ENCODE data around the gene BCR.
"Not testable (repeated sequence)": the region's sequence is repeated elsewhere in the genome, so short reads cannot be mapped to it uniquely, and the experiment has no call there.

Gene BCR

GRCh38 chr22:23313791-23314567, 133.7 kb downstream of the BCR start:
- DNase-seq (ENCODE audit: low read depth), result no peak
- in situ Hi-C loops (cut with HindIII; ENCODE audit: low sequenced_read_pairs), result no loop called here
- no peak overlapping the region for H3K4me3 ChIP-seq (ENCODE audit: low read depth, low read length)
- TF ChIP-seq CTCF (IDR thresholded peaks at IDR 0.05; ENCODE audit: low read depth, low read length, missing control alignments), result no peak

GRCh38 chr22:23315341-23315917, 135.1 kb downstream of the BCR start:
- TF ChIP-seq CTCF (IDR thresholded peaks at IDR 0.05; ENCODE audit: low read depth, low read length, missing control alignments), result peak; percentile 52
- DNase-seq (ENCODE audit: low read depth), result peak; percentile 20
- no peak overlapping the region for H3K4me3 ChIP-seq (ENCODE audit: low read depth, low read length)
- in situ Hi-C loops (cut with HindIII; ENCODE audit: low sequenced_read_pairs), result no loop called here

- in situ Hi-C loops (cut with HindIII; ENCODE audit: low sequenced_read_pairs); H3K4me3 ChIP-seq (ENCODE audit: low read depth, low read length); DNase-seq (ENCODE audit: low read depth): not testable (repeated sequence)
Measured at GRCh38 chr22:23316596-23316995, 136.3 kb downstream of the BCR start.

DNA sequence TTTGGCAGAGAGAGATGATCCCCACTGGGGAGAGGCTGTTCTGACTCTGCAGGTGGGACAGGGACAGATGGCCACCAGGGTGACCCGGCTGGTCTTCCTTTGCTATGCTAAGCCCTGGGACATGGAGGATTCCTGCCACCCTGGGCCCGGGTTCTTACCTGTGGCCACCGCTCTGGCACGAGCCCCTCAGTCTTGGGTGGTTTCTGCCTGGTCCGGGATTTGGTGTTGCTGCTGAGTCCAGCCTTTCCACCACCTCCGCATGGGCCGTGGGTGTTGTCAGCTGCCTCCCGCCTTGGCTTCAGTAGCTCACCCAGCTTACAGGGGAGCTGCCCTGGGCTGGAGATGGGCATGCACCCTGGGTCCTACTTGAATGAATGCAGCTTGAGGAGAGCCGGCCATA, 138.0 kb downstream of the BCR start:
- DNase-seq (ENCODE audit: low read depth); in situ Hi-C loops (cut with HindIII; ENCODE audit: low sequenced_read_pairs); H3K4me3 ChIP-seq (ENCODE audit: low read depth, low read length): not testable (repeated sequence)

GRCh38 chr22:23322497-23323080, 142.3 kb downstream of the BCR start:
- DNase-seq (ENCODE audit: low read depth); H3K4me3 ChIP-seq (ENCODE audit: low read depth, low read length); in situ Hi-C loops (cut with HindIII; ENCODE audit: low sequenced_read_pairs): not testable (repeated sequence)

GRCh38 chr22:23323960-23324688, 143.8 kb downstream of the BCR start:
- in situ Hi-C loops (cut with HindIII; ENCODE audit: low sequenced_read_pairs); DNase-seq (ENCODE audit: low read depth); H3K4me3 ChIP-seq (ENCODE audit: low read depth, low read length): not testable (repeated sequence)

GRCh38 chr22:23325183-23325582, 144.9 kb downstream of the BCR start:
- no peak for TF ChIP-seq CTCF (IDR thresholded peaks at IDR 0.05; ENCODE audit: low read depth, low read length, missing control alignments)
- in situ Hi-C loops (cut with HindIII; ENCODE audit: low sequenced_read_pairs), result no loop called here
- DNase-seq (ENCODE audit: low read depth), result no peak
- H3K4me3 ChIP-seq (ENCODE audit: low read depth, low read length), result no peak overlapping the region

DNA sequence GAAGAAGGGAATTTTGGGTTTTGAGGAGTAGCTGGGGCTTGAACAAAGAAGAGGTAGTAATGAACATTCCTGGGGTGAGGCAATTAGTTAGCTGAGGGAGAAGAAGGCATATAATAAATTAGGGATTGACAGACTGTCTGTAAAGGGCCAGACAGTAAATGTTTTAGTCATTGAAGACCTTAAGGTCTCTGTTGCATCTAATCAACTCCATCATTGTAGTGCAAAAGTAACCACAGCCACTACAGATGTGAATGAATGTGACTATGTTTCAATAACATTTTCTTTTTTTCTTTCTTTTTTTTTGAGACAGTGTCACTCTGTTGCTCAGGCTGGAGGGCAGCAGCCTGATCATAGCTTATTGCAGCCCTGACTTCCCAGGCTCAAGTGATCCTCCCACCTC, 153.5 kb downstream of the BCR start:
- in situ Hi-C loops (cut with HindIII; ENCODE audit: low sequenced_read_pairs); H3K4me3 ChIP-seq (ENCODE audit: low read depth, low read length); DNase-seq (ENCODE audit: low read depth): not testable (repeated sequence)

- DNase-seq (ENCODE audit: low read depth); in situ Hi-C loops (cut with HindIII; ENCODE audit: low sequenced_read_pairs); H3K4me3 ChIP-seq (ENCODE audit: low read depth, low read length): not testable (repeated sequence)
Measured at GRCh38 chr22:23337672-23338071, 157.4 kb downstream of the BCR start.

DNA sequence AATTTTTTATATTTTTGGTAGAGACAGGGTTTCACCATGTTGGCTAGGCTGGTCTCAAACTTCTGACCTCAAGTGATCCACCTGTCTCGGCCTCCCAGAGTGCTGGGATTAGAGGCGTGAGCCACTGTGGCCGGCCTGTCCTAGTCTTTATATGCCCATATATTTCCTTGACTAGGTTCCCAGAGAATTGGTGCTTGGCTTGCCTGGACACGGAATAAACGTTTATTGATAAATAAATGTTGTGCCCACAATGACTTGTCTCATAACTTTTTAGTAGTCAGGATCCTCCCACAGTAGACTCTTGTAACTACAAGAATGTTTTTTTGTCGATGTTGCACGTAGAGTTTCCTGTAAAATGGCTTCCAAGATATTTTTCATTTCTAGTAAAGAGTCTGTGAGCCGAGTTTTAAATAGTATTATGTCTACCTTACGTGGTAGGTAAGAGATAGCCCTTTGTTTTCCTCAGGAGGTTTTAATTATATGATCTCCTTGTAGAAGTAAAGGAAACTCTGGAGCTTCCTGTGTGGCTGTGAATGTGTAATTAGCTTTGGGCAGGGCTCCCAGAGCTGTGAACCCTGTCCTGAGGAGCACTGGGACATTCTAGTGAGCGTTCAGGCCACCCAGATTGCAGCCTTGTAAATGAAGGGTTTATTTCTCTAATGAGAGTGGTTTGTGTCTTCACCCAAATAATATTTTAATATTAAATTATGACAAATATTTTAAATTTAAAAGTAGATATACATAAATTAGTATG, 161.8 kb downstream of the BCR start:
- in situ Hi-C loops (cut with HindIII; ENCODE audit: low sequenced_read_pairs); DNase-seq (ENCODE audit: low read depth); H3K4me3 ChIP-seq (ENCODE audit: low read depth, low read length): not testable (repeated sequence)

Measured in astrocyte of the cerebellum (primary cell).